UCSD-AML1 (cell line): ENCODE results near the gene COX7C.
"Not testable (repeated sequence)": the region's sequence is repeated elsewhere in the genome, so short reads cannot be mapped to it uniquely, and the experiment has no call there.

Source experiments
- DNase-seq: peaks from one replicate; lab custom pipeline; 2025; ENCODE audit not compliant: unreplicated experiment; lab: John Stamatoyannopoulos, UW

COX7C gene

GRCh38 chr5:86617756-86618576, at the start of gene COX7C:
COX7C (plus strand) TSS chr5:86617941; CDS start chr5:86618056, 115 bp downstream.
- DNase-seq = peak; percentile 89

- not testable (repeated sequence) for DNase-seq
Measured at GRCh38 chr5:86569522-86570426, 48.0 kb upstream of the COX7C start.

- no peak for DNase-seq
Measured at GRCh38 chr5:86570427-86571083, 47.2 kb upstream of the COX7C start.

DNA sequence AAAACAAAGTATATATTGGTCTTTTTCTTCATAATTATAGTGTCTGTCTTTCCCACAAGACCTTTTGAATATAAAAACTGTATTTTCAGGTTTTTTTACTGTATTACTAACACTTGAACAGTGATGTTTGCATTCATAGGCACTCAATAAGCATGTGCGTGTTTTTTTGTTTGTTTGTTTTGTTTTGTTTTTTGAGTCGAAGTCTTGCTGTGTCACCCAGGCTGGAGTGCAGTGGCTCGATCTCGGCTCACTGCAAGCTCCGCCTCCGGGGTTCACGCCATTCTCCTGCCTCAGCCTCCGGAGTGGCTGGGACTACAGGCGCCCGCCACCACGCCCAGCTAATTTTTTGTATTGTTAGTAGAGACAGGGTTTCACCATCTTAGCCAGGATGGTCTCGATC, 46.6 kb upstream of the COX7C start:
- not testable (repeated sequence) for DNase-seq

DNA sequence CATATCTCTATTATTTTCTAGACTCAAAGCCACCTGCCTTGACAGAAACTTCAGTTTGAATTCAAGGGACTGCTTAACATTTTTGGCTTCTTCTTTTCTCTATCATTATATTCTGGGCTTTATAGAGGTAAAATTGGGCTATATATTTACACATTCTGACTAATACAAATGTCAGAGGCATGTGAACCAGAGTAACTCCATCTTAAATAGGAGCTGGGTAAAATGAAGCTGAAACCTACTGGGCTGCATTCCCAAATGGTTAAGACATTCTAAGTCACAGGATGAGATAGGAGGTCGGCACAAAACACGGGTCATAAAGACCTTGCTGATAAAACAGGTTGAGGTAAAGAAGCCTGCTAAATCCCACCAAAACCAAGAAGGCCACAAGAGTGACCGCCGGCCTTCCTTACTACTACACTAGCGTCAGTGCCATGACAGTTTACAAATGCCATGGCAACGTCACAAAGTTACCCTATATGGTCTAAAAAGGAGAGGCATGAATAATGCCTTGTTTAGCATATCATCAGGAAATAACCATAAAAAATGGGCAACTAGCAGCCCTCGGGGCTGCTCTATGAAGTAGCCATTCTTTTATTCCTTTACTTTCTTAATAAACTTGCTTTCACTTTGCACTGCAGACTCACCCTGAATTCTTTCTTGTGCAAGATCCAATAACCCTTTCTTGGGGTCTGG, 44.8 kb upstream of the COX7C start:
- no peak for DNase-seq

GRCh38 chr5:86579502-86579901, 38.2 kb upstream of the COX7C start:
- DNase-seq = no peak

DNA sequence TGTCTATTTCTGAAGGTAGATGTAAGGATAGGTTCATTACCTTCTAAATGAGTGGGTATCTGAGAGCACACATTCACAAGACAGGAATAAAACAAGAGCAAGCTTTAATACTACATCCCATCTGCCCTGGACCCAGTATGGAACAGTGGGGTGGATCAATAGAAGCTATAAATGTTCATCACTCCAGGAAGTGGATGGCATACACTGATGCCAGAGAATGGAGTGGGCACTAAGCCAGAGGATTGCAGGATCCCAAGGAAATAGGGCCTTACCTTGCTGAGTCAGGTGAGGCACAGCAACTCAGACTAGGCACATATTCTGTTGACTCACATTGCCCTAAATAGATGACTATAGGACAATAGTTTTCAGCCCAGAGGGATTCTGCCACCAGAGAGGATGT, 21.3 kb upstream of the COX7C start:
- no peak for DNase-seq

DNA sequence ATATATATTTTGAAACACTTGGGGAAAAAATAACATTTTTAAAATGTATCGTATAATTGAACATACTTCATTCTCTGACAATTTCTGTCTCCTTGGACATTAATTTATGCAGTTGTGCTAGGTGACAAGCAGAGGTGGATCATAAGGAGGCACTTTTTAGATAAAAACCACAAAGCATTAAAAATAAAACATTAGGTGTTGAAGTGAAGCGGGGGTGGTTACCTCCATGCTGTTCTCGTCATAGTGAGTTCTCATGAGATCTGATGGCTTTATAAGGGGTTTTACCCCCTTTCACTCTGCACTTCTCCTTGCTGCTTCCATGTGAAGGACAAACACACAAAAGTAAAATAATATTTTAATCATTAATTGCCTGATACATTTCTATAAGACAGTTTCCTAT, 11.9 kb upstream of the COX7C start:
- no peak for DNase-seq

DNA sequence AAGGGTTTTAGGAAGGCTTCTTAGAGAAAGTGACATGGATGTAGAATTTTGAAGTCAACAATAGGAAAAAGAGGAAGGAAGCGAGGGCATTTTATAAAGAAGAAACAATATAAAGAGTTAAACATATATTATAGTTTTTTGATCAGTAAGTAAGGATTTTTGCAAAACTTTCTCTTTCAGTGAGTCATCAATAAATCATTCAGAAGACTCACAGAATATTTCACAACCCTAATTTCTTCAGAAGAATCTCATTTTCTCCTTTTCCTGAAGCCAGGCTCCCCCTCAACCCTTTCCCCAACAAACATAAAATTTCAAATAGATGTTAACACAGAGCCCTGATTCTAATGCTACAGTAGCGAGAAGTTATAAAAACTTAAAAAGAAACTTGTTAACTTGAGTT, 4.3 kb upstream of the COX7C start:
- DNase-seq = no peak

DNA sequence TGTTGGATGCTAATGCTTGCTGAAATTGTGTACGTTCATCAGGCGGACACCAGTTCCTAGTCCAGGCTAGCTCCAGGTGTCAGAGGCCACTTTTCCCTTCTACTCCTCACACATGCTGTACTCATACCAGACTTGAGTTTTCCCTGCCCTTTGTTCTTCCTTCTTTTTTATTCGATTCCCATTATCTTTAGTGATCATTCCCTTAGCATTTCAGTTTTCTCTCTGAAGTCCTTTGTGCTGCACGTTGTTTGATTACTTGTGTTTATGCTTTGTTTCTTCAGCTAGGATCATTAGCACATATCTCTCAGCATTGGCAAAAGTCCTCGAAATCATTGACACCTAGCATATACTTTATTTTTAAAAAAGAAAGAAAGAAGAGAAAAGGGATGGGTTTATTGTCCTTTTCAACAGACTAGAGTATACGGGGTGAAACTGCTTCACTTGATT, 409 bp upstream of the COX7C start:
- no peak for DNase-seq

DNA sequence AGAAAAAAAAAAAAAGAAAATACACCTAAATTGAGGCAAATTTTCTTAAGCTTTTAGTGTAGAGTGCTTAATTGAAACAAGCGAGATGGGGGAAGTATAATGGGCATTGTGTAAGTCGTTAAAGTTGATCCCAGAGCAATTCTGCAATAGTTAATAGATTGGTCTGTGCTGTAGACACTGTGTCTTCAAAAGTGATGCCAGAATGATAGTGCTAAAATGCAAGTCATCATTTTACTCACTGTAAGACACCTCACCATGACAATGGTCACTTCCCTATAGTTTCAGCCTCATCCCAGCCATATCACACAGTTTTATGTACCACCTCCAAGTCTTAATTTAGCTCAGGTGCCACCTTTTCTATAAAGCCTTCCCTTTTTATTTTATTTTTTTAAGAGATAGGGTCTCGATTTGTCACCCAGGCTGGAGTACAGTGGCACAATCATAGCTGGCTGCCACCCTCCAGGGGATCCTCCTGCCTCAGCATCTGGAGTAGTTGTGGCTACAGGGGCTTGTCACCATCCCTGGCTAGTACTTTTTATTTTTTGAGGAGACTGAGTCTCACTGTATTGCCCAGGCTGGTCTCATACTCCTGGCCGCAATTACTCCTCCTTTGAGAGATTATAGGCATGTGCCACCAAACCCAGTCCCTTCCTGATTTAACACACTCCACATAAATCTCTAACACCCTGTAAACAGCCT, 6.2 kb downstream of the COX7C start:
- no peak for DNase-seq

GRCh38 chr5:86625148-86625547, 7.4 kb downstream of the COX7C start:
- DNase-seq = no peak

GRCh38 chr5:86626149-86626548, 8.4 kb downstream of the COX7C start:
- no peak for DNase-seq

DNA sequence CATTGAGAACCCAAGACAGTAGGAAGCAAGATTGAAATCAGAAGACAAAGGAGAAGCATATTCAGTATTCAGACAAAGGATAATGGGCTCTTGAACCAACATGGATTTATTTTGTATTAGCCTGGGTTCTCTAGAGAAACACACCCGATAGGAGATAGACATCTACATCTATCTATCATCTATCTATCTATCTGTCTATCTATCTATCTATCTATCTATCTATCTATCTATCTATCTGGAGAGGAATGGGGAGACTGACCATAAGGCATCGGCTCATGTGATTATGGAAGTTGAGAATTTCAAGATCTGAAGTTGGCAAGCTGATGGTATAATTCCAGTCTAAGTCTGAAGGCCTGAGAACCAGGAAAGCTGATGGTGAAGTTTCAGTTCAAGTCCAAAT, 13.4 kb downstream of the COX7C start:
- no peak for DNase-seq

- no peak for DNase-seq
Measured at GRCh38 chr5:86640998-86641397, 23.3 kb downstream of the COX7C start.

GRCh38 chr5:86644843-86645242, 27.1 kb downstream of the COX7C start:
- DNase-seq = no peak

GRCh38 chr5:86645885-86646284, 28.1 kb downstream of the COX7C start:
- no peak for DNase-seq

DNA sequence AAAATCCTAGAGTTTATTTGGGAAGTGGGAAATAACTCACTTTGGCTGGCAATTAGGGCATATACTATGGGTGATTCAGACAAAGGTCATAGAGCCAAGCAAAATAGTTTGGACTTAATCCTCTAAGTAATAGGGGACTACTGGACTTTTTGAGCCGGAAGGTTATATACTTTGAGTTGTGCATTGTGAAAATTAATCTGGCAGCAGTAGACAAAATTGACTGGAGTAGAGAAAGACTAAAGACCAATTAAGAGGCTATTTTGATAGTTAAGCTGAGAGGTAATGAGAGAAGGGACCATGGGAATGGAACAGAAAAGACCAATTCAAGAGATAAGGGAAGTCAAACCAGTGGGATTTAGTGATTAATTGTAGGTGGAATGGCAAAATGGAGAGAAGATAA, 28.9 kb downstream of the COX7C start:
- no peak for DNase-seq

DNA sequence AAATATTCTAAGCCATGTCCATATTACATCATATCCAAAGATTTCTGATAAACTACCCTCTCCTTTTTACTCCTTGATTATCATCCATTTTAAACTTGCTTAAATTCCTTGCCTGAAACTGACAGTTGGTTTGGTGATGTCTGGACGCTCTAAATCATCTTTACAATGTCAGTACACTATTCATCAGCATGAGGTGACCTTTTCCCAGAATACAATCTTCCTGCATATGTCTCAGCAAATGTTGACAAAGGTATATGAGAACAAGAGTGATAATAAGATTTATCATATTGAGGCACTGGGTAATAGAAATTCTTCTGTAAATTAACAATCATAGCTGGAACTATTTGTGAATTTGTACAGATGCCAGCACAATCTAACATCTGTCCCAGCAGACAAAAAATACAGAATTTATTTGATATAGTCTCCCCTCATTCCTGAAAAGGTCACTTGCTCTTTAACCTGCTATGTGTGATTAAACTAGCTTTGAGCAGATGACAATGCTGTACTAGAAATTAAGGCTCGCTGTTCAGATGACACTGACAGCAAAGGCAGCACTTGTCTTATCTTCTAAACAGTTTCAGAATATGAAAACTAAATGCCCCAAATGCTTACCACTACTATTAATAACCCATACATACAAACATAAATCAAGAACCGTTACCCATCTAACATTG, 32.2 kb downstream of the COX7C start:
- no peak for DNase-seq

- DNase-seq = not testable (repeated sequence)
Measured at GRCh38 chr5:86660771-86661170, 43.0 kb downstream of the COX7C start.
